GM21737 (cell line): Measurements from ENCODE around the gene UBR4.
A peak's percentile ranks its signal among the peaks of the same experiment; 100 is the strongest.
"Not testable (repeated sequence)": the region's sequence is repeated elsewhere in the genome, so short reads cannot be mapped to it uniquely, and the experiment has no call there.

Experiments
- ATAC-seq: cut with Tn5 transposase; IDR thresholded peaks from one replicate; pipeline ENCODE4 v1.9.1; 2021; ENCODE audit warnings: mild to moderate bottlenecking, moderate library complexity; ENCODE audit not compliant: unreplicated experiment

Gene UBR4

GRCh38 chr1:19220080-19220846 lies 10.2 kb upstream of the UBR4 start:
- ATAC-seq: no peak

- no peak for ATAC-seq
These were observed 9.4 kb upstream of the UBR4 start for GRCh38 chr1:19219451-19219850.

- ATAC-seq: not testable (repeated sequence)
These were observed 6.5 kb upstream of the UBR4 start for GRCh38 chr1:19216585-19216984.

DNA sequence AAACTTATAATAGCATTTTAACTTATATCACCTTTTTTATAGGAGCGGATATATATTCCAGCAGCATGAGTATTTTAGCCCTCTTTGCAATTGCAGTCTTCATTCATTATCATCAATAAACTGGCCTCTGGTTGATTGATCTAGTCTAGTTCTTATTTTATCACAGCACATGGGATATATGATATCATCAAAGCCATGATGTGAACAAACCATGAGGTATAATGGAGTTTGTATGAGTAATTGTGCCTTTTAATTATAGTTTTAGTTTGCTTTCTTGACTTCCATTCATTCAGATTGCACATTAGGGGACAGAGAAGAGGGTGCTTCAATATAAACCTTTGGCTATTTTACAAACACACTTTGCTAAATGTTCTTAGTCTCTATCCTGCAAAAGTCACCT lies 3.5 kb upstream of the UBR4 start:
- no peak for ATAC-seq

- no peak for ATAC-seq
These were observed 2.1 kb upstream of the UBR4 start for GRCh38 chr1:19212167-19212566.

DNA sequence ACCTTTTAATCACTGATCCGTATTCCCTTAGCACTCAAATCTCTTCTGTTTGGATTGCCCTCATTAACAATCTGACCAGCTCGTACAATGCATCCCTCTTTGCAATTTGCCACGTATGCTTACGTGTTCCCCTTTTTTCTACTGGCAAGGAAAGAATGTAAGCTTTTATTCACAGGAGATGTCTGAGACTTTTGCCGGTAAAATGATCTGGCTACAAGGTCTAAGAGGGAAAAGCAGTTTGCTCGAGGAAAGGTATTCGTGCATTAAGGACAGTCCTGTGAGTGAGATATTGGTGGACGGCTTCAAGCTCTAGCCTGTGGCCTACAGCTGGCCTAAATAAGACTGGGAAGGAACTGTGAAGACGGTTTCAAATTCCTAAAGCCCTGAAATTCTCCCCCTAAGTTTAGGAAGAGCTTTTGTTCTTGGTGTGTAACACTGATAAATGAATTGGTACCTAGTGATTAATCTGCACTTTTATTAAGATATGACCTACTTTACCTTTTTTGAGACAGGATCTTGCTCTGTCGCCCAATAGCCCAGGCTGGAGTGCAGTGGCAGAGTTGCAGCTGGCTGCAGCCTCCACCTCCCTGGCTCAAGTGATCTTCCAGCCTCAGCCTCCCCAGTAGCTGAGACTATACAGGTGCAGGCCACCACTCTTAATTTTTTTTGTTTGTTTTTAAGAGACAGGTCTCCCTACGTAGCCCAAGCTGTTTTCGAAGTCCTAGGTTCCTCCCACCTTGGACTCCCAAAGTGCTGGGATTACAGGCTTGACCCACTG lies 895 bp upstream of the UBR4 start:
- no peak for ATAC-seq

GRCh38 chr1:19209439-19209989 lies 552 bp downstream of the UBR4 start:
- ATAC-seq: peak; percentile 44

GRCh38 chr1:19208710-19209438 lies 1.2 kb downstream of the UBR4 start:
- no peak for ATAC-seq

GRCh38 chr1:19206947-19207346 lies 3.1 kb downstream of the UBR4 start:
- no peak for ATAC-seq

- no peak for ATAC-seq
These were observed 4.2 kb downstream of the UBR4 start for GRCh38 chr1:19205845-19206244.

DNA sequence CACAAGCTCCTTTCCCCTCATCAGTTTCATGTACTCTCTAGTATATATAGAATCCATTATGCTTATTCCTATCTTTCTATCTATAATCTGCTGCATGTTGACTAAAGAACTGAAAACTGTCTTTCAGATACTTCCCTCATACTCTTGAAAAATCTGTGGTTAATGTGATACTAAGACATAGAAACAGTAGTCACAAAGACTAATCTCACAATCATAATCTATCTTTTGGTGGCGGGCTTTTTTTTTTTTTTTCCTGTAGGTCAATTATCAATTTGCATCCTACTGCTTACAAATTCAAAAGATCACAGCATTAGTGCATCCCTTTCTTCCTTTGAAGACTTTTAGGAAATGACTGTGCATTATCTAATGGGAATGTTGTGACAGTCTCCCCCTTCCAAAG lies 4.7 kb downstream of the UBR4 start:
- ATAC-seq: no peak

DNA sequence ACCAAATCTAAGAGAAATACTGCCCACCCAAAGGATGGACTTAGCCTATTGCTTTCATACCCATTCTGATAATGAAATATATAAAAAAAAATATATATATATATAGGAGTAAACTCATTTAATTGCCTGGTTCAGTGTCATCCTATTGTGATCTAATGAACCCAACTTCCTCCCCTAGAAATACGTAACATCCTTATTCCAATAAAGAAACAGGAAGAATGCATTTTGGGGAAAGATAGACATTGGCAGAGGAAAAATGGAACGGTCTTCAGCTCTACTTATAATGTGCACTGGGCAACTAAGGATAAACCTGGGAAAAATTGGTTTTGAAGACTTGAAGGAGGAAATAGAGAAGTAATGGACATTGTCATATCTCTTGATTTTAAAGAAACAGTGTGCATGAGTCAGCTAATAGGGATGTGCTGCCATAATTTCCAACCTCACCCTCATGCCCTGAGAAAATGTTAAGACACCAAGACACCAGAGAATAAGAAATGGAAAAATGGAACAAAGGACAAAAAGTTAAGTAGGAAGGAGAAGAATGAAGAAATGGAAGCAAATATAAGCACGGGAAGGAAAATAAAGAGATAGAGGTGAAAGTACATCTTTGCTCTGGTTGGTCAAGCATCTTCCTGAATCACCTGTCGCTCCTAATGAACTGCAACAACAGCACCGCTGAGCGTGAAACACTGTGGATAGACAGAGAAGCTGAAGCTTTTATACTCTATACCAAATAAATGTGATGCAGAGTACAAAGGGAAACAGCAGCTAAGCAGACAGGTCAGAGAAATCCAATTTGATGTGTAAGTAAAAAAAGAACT lies 5.4 kb downstream of the UBR4 start:
- no peak for ATAC-seq

GRCh38 chr1:19203440-19203839 lies 6.6 kb downstream of the UBR4 start:
- no peak for ATAC-seq

- ATAC-seq: no peak
These were observed 7.7 kb downstream of the UBR4 start for GRCh38 chr1:19202396-19202795.

GRCh38 chr1:19199969-19200604 lies 10.0 kb downstream of the UBR4 start:
- ATAC-seq: no peak

- no peak for ATAC-seq
These were observed 10.6 kb downstream of the UBR4 start for GRCh38 chr1:19199329-19199968.

- ATAC-seq: no peak
These were observed 11.2 kb downstream of the UBR4 start for GRCh38 chr1:19198820-19199219.

DNA sequence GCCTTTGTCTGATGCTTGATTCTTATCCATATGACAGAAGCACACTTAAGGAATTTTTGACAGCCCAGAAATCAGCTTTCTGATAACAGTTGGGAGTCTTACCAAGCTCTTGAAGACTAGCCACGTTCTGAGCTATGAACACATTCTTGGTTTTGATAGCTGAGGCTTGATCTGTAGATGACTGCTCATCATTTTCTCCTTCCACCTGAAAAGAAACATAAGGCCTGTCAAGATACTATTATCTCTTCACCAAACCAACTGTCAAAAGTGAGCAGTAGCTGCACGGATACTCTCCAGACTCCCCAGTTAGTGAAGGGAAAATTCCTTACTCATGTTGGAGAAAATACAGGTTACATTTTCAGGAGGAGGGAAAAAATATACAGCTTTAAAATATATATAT lies 12.2 kb downstream of the UBR4 start:
- no peak for ATAC-seq

- no peak for ATAC-seq
These were observed 13.7 kb downstream of the UBR4 start for GRCh38 chr1:19196331-19196730.

DNA sequence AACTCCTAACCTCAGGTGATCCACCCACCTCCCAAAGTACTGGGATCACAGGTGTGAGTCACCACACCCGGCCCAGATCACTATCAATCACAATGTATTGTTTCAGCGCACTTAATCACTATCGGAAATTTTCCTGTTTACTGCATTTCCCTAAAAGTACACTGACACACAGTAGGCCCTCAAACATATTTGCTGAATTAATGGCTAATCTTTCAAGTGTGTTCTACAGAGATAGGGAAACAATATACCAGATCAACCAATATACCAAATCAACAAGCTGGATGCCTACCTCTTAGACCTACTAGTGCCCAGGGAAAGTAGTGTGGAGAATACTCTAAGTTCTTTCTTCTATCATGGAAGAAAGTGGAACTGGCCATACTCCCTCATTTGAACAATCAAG lies 17.1 kb downstream of the UBR4 start:
- ATAC-seq: no peak
